Pancreas (tissue), 10 donors: Measurements from ENCODE around the gene CDK5RAP3. TPM values are rescaled to one million over a fixed set of nuclear protein-coding genes. Genes with fewer than 3 reads are reported as not detected.
A peak's percentile ranks its signal among the peaks of the same experiment; 100 is the strongest.

Source experiments
- ATAC-seq, 4 donors: fragments of 200-7000 bp; cut with Tn5 transposase; one replicate each; pipeline versions ENCODE4 v1.8.0 to v1.9.1; 2020; ENCODE audit warnings: mild to moderate bottlenecking in 4 of 4, moderate library complexity in 4 of 4
- DNase-seq, 6 donors: peaks; one replicate each; pipeline ENCODE4 v3.0.0-alpha.2; 2020
- FAIRE-seq: peaks from 2 replicates; lab custom pipeline; 2012; peaks lifted over from hg19 to GRCh38; lab: Jason Lieb, UNC
- H3K27ac ChIP-seq, 4 donors: fragments of 200-600 bp; sonication (generic); 1 replicate in 3 of 4; 2 replicates in 1 of 4; pipeline versions ENCODE4 v1.5.0 to v1.8.0; 2020
- H3K27me3 ChIP-seq, 4 donors: fragments of 200-600 bp; one replicate each; pipeline ENCODE4 v1.8.0; 2021
- H3K36me3 ChIP-seq, 3 donors: fragments of 200-600 bp; sonication (generic) in 1 of 3; one replicate each; pipeline versions ENCODE4 v1.5.0 to v1.8.0; 2020 to 2021
- H3K4me1 ChIP-seq, 3 donors: fragments of 200-600 bp; one replicate each; pipeline ENCODE4 v1.8.0; 2021
- H3K4me3 ChIP-seq, 4 donors: fragments of 200-600 bp; sonication (generic) in 2 of 4; one replicate each; pipeline versions ENCODE4 v1.5.0 to v1.8.0; 2020 to 2021
- H3K9me3 ChIP-seq, 4 donors: fragments of 200-600 bp; one replicate each; pipeline ENCODE4 v1.8.0; 2021
- CTCF ChIP-seq, 4 donors: fragments of 200-600 bp; sonication (generic) in 3 of 4; IDR thresholded peaks; one replicate each; pipeline versions ENCODE4 v1.5.0 to v1.8.0; 2021; ENCODE audit warnings: antibody characterized with exemption in 4 of 4
- WGBS, 2 donors: extraction: QIAGEN DNeasy Blood & Tissue Kit; methylation state at CpG; one replicate each; pipeline ENCODE4 v1.1.7; 2013; 5-methylcytosine and 5-hydroxymethylcytosine counted together
- intact Hi-C, 3 donors: fragments of 100-400 bp; cut with DNase I; formaldehyde crosslinking; loops; one replicate each; pipeline versions ENCODE4 v1.11.1 to v1.14.2; 2022
- polyA plus RNA-seq, 2 donors: library from polyadenylated mRNA; stranded (reverse); fragments of 200-250 nt; gene quantifications; one replicate each; pipeline ENCODE4 v1.2.3, GENCODE V29; 2013
- total RNA-seq, 6 donors: library from RNA; stranded (reverse); fragmentation: NEBNext Ultra II Directional in 4 of 6; extraction: Animal tissue kit (Norgen Biotek cat#: 25700) in 4 of 6; gene quantifications; one replicate each; pipeline versions ENCODE4 v1.2.1 to v1.2.4, GENCODE V29; 2021 to 2023
- donor health status: healthy with polysubstance abuse.
- donor health status: DM: no; HTN: no; CAD: no; lungs with moderate emphysema.
- donor health status: DM: no; HTN: no; CAD: no.
- donor health status: control.
- donor health status: control.
- donor health status: Bipolar disorder and iron deficiency.
- donor health status: DM: yes; HTN: yes; CAD: no.
- donor health status: DM: no; HTN: no; CAD: no.
- donor health status: DM: no; HTN: no; CAD: no.
- donor health status: DM: yes; HTN: yes; CAD: no.

The CDK5RAP3 gene
- total and polyA plus RNA-seq, 8 donors, result 134 to 1,312 (median 185) TPM

DNA sequence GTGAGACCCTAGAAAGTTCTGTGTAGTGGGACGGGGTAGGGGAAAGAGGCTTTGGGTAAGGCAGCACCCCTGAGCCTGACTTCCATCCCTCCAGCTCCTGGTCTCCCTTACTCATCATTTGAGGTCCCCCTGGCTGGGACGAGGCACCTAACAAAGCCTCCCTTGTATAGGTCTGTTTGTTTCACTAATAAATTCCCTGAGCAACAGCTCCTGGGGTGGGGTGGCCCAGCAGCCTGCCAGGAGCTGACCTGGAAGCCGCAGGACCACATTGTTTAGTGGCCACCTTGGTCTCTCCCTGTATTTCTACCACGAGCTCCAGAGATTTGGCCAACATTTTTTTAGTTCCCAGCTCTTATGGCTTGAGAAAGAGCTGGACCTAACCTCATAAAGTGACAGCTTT, 20.5 kb upstream of the CDK5RAP3 start:
- ATAC-seq (peak in 1 of 4 donors; percentile 0), FAIRE-seq (no peak), DNase-seq (peak in 3 of 6 donors; percentile 62 to 66 (median 64))
- H3K4me1 ChIP-seq, result peaks cover 60 to 83% (median 74%) of the 10 kb centered on the region in 3 donors
- H3K27ac ChIP-seq, result peak overlapping the region; percentile 85 to 97 (median 92)
- 47 to 51% methylated on average over 4 of the region's 4 CpGs for WGBS, 2 donors
- intact Hi-C loops, result no loop called here
- peak overlapping the region in 2 of 4 donors; percentile 7 to 25 for H3K4me3 ChIP-seq
- no peaks in the 10 kb centered on the region for H3K9me3 ChIP-seq
- peaks cover 0 to 14% (median 12%) of the 10 kb centered on the region in 3 donors for H3K36me3 ChIP-seq
- H3K27me3 ChIP-seq, result no peaks in the 10 kb centered on the region
- TF ChIP-seq CTCF (IDR thresholded peaks at IDR 0.05), result no peak

DNA sequence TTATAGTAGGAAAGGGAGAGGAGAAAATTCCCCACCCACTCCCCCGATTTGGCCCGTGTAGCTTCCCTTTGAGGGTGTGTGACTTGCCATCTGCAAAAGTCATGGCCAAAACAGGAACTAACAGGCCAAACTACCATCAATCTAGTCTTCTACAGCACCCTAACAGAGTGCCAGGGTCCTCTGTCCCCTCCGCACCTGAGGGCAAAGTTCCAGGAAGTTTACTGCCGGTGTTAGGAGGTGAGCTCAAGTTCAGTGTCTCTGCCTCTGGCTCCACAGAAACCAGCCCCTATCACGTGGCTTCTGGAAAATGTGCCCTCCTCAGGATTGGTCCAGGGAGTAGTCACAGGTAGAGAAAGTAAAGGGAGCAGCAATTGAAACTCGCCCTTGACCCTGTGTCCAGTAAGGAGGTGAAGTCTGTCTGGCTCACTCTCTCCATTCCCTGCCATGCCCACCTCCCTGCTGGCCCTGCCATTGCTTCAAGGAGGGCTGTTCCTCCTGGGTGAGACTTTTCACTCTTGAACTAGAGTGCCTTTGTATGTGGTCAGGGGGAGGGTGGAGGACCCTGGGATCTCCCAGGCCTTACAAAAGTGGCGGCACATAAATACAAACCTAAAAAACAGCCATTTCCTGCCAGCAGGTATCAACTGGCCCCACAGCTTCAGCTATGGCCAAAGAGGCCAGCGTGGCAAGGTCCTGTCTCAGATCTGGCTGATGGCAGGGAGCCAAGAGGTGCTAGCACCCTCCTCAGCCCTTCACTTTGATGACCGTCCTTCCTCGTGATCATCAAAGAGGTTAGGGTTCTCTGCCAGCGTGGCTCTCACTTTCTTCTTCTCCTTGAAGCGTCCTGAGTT, 18.5 kb upstream of the CDK5RAP3 start:
- DNase-seq (peak in 2 of 6 donors; percentile 59 to 72), ATAC-seq (peak in 2 of 4 donors; percentile 1 to 8), FAIRE-seq (no peak)
- intact Hi-C loops, result no loop called here
- no peaks in the 10 kb centered on the region for H3K9me3 ChIP-seq
- peak overlapping the region; percentile 38 to 97 (median 69) for H3K27ac ChIP-seq
- H3K27me3 ChIP-seq, result no peaks in the 10 kb centered on the region
- TF ChIP-seq CTCF (IDR thresholded peaks at IDR 0.05), result no peak
- peak overlapping the region in 3 of 4 donors; percentile 3 to 65 (median 60) for H3K4me3 ChIP-seq
- peaks cover 0 to 14% (median 12%) of the 10 kb centered on the region in 3 donors for H3K36me3 ChIP-seq
- WGBS, 2 donors, result 25 to 29% methylated on average over 12 of the region's 12 CpGs
- H3K4me1 ChIP-seq, result peaks cover 42 to 66% (median 58%) of the 10 kb centered on the region in 3 donors

DNA sequence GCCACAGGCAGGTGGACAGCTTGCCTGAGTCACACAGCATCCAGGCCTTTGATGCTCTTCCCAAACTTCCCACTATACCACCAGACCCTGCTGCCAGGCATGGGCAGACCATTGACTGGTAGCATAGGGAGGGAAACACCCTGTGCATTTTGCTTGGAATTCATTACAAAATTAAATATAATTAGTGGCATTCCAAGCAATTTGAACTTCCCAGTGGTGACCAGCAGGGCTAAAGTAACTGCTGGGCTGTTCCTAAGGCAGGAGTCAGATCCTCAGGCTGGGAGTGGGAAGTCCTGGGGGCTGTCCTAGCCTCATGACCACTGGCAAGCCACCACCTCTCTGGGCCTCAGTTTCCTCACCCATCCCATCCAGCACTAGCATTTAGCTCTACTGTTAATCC, 17.0 kb upstream of the CDK5RAP3 start:
- no peak for TF ChIP-seq CTCF (IDR thresholded peaks at IDR 0.05)
- intact Hi-C loops, result no loop called here
- peaks cover 37 to 62% (median 54%) of the 10 kb centered on the region in 3 donors for H3K4me1 ChIP-seq
- peaks cover 0 to 14% (median 12%) of the 10 kb centered on the region in 3 donors for H3K36me3 ChIP-seq
- no peak for DNase-seq
- no peaks in the 10 kb centered on the region for H3K9me3 ChIP-seq
- no peak for ATAC-seq
- no peak for FAIRE-seq
- H3K27me3 ChIP-seq, result no peaks in the 10 kb centered on the region
- H3K4me3 ChIP-seq, result peak overlapping the region; percentile 3 to 65 (median 62)
- peak overlapping the region in 3 of 4 donors; percentile 43 to 97 (median 95) for H3K27ac ChIP-seq

DNA sequence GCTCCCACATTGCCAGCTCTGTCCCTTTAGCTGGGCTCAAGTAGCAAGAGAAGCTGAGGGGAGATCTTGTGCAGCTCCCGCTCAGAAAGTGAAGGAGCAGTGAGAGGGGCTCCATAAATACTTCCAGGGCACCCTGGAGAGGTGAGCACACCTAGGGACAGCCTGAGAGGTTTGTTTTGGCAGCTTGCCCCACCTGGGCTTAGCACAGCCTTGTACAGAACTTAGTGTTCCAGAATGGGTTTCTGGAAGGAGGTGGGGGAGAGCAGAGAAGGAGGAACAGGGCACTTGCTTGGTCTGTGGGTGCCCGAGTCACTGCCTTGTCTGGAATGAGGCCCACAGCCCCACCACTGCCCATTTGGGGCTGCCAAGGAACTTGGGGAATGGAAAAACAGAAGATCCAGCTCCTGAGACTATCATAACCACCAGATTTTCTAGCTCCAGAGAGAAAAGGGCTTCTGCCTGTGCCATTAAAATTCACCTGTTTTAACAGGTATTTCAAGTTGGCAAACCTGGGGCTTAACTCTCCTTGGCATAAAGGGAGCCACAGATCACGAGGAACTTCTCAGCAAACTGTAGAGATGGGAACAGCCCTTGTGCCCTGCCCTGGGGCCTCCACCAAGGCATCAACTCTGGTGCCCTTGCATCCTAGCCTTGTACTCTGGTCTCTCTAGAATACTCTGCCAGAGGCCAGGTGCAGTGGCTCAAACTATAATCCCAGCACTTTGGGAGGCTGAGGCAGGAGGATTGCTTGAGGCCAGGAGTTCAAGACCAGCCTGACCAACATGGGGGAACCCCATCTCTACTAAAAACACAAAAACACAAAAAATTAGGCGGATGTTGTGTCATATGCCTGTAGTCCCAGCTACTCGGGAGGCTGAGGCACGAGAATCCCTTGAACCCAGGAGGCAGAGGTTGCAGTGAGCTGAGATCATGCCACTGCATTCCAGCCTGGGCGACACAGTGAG, 15.1 kb upstream of the CDK5RAP3 start:
- FAIRE-seq, result no peak
- ATAC-seq, result peak; percentile 45 to 64 (median 56)
- intact Hi-C loops, result no loop called here
- DNase-seq, result peak; percentile 84 to 96 (median 90)
- H3K4me1 ChIP-seq, result peaks cover 41 to 55% (median 54%) of the 10 kb centered on the region in 3 donors
- WGBS, 2 donors, result 12% methylated on average over 7 of the region's 7 CpGs
- peak overlapping the region; percentile 60 to 65 (median 63) for H3K4me3 ChIP-seq
- H3K36me3 ChIP-seq, result peaks cover 0 to 14% (median 12%) of the 10 kb centered on the region in 3 donors
- H3K27me3 ChIP-seq, result no peaks in the 10 kb centered on the region
- no peak for TF ChIP-seq CTCF (IDR thresholded peaks at IDR 0.05)
- H3K27ac ChIP-seq, result peak overlapping the region; percentile 61 to 97 (median 92)
- no peaks in the 10 kb centered on the region for H3K9me3 ChIP-seq
